CD4-positive, CD25-positive, alpha-beta regulatory T cell (primary cell): ENCODE measurements around the gene ATG10. TPM values are rescaled to one million over a fixed set of nuclear protein-coding genes. Genes with fewer than 3 reads are reported as not detected.

Experiments
- ATAC-seq, 2 donors: fragments of 150-1000 bp; cut with Tn5 transposase; one replicate each; pipeline ENCODE4 v1.10.0; 2021; ENCODE audit warnings: low read depth in 2 of 2, moderate number of reproducible peaks in 2 of 2, moderate library complexity in 1 of 2
- DNase-seq, 3 donors: peaks; one replicate each; pipeline versions ENCODE4 v3.0.0 to v3.0.0-alpha.2; 2012 to 2022; ENCODE audit warnings: mixed read lengths in 1 of 3
- H3K27ac ChIP-seq: one replicate; pipeline ENCODE4 v1.7.0; 2013; ENCODE audit warnings: mild to moderate bottlenecking, low read length; ENCODE audit not compliant: insufficient read depth, poor library complexity, severe bottlenecking
- H3K27me3 ChIP-seq: one replicate; pipeline ENCODE4 v1.7.0; 2013; ENCODE audit warnings: low read length; ENCODE audit not compliant: control insufficient read depth, insufficient read depth
- H3K36me3 ChIP-seq: one replicate; pipeline ENCODE4 v1.7.0; 2013; ENCODE audit warnings: mild to moderate bottlenecking, low read length, moderate library complexity; ENCODE audit not compliant: control insufficient read depth, insufficient read depth
- H3K4me1 ChIP-seq: 2 replicates; pipeline ENCODE4 v1.7.0; 2013; ENCODE audit warnings: mild to moderate bottlenecking, low read length; ENCODE audit not compliant: insufficient read depth, control insufficient read depth, poor library complexity, severe bottlenecking
- H3K4me3 ChIP-seq: one replicate; pipeline ENCODE4 v1.7.0; 2013; ENCODE audit warnings: low read depth, mild to moderate bottlenecking, low read length, moderate library complexity
- H3K9me3 ChIP-seq, 2 experiments: 1 replicate in 1 of 2; 2 replicates in 1 of 2; pipeline ENCODE4 v1.7.0; 2013; ENCODE audit warnings: low read length in 2 of 2, mild to moderate bottlenecking in 1 of 2, moderate library complexity in 1 of 2; ENCODE audit not compliant: control insufficient read depth in 2 of 2
- H3K27ac Mint-ChIP-seq, 3 donors: one replicate each; pipeline ENCODE4 v1.8.0; 2020 to 2022; ENCODE audit warnings: mild to moderate bottlenecking in 3 of 3, mixed read lengths in 3 of 3, moderate library complexity in 2 of 3
- H3K27me3 Mint-ChIP-seq: one replicate; pipeline ENCODE4 v1.8.0; 2022; ENCODE audit warnings: mild to moderate bottlenecking, mixed read lengths
- H3K36me3 Mint-ChIP-seq: one replicate; pipeline ENCODE4 v1.8.0; 2020; ENCODE audit warnings: mixed read lengths
- H3K4me1 Mint-ChIP-seq, 4 donors: one replicate each; pipeline ENCODE4 v1.8.0; 2020 to 2022; ENCODE audit warnings: mixed read lengths in 4 of 4, mild to moderate bottlenecking in 1 of 4
- H3K4me3 Mint-ChIP-seq, 4 donors: one replicate each; pipeline ENCODE4 v1.8.0; 2020 to 2022; ENCODE audit warnings: mild to moderate bottlenecking in 4 of 4, mixed read lengths in 4 of 4, moderate library complexity in 3 of 4
- H3K9me3 Mint-ChIP-seq, 7 donors: one replicate each; pipeline ENCODE4 v1.8.0; 2020 to 2022; ENCODE audit warnings: mixed read lengths in 7 of 7, mild to moderate bottlenecking in 3 of 7, moderate library complexity in 2 of 7
- polyA plus RNA-seq, 4 donors: library from polyadenylated mRNA; unstranded; fragments of 300-500 nt; fragmentation: Illumina TruSeq; gene quantifications; one replicate each; pipeline ENCODE4 v1.2.3, GENCODE V29; 2021
- total RNA-seq: library from RNA; stranded (reverse); gene quantifications from one replicate; pipeline ENCODE4 v1.2.3, GENCODE V29; 2022

ATG10 gene
- total and polyA plus RNA-seq, 5 donors from 2014 or later = 7.5 to 13.2 (median 9.3) TPM

DNA sequence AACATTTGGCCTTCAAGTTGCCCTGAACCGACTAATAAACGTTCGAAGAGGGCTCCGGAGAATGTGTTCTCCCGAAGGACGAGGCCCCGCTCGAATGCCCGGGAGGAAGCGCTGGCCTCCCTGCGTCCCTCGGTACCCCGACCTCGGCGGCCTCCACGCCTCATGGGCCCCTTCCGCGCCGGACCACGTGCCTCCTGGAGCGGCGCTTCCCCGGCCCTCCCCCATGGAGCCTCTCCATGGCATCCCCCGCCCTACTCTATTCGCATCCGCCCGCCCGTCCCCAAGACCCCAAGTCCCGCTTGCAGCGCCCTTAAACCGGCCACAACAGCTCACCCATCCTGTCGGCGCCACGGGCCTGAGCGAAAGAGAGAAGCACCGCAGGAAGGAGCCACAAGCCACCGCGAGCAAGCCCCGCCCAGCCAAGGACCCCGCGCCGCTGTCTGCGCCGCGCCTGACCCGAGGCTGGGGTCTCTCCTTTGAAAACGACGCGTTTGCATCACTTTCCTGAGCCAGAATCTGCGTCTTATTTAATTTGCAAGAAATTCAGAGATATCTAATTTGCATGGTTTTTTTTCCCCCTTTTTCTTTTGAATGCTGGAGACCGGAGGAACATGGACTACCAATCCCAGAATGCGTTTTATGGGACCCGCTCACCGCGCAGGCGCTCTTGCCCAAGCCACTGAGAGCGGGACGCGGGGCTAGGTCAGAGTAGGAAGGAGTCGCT lies 306.3 kb downstream of the ATG10 start, which contains the start of gene RPS23:
Gene RPS23 (minus strand): TSS at position 368 of the 724 bp plus-strand sequence. CDS start 31 bp downstream, at position 337.
- Histone ChIP-seq H3K9me3 (no peaks in the 10 kb centered on the region), H3K4me1 (peaks cover 30% of the 10 kb centered on the region), H3K27me3 (no peaks in the 10 kb centered on the region), H3K36me3 (peaks cover 25% of the 10 kb centered on the region), H3K27ac (peak within 1 kb of the TSS; percentile 74), H3K4me3 (peak within 1 kb of the TSS; percentile 95)
- H3K27ac Mint-ChIP-seq = peak within 1 kb of the TSS; percentile 97 to 100 (median 98)
- H3K27me3 Mint-ChIP-seq = no peaks in the 10 kb centered on the region
- DNase-seq (peak; percentile 79 to 93 (median 88)), ATAC-seq (peak; percentile 92 to 94)
- H3K9me3 Mint-ChIP-seq = no peaks in the 10 kb centered on the region
- H3K4me3 Mint-ChIP-seq = peak within 1 kb of the TSS; percentile 91 to 100 (median 94)
- peaks cover 14 to 45% (median 25%) of the 10 kb centered on the region in 4 donors for H3K4me1 Mint-ChIP-seq
- H3K36me3 Mint-ChIP-seq = peaks cover 21% of the 10 kb centered on the region

DNA sequence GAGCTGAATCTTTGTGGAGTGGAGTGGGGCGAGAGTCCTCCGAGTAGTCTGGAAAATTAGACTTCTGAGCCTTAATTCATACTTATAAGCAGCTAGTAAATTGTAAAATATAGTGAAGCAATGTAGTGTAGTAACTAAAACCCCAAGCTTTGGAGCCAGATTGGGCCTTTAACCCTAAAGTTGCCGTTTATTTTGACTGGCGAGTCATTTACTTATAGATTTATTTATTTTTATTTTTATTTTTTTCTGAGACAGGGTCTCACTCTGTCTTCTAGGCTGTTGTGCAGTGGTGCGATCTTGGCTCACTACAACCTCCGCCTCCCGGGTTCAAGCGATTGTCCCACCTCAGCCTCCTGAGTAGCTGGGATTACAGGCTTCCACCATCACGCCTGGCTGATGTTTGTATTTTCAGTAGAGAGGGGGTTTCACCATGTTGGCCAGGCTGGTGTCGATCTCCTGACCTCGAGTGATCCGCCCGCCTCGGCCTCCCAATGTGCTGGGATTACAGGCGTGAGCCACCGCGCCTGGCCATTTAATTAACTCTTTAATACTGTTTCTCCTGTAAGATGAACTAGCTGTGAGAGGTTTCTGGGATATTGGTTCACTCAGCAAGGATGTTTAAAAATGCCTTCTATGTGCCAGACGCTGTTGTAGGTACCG lies 307.0 kb downstream of the ATG10 start:
- Mint-ChIP-seq H3K4me3 (peak overlapping the region; percentile 91 to 100 (median 94)), H3K27me3 (no peaks in the 10 kb centered on the region), H3K9me3 (no peaks in the 10 kb centered on the region), H3K27ac (peak overlapping the region; percentile 97 to 100 (median 98)), H3K4me1 (peaks cover 14 to 45% (median 25%) of the 10 kb centered on the region in 4 donors), H3K36me3 (peaks cover 18% of the 10 kb centered on the region)
- H3K4me1 ChIP-seq = peaks cover 30% of the 10 kb centered on the region
- DNase-seq (no peak), ATAC-seq (no peak)
- H3K27me3 ChIP-seq = no peaks in the 10 kb centered on the region
- no peaks in the 10 kb centered on the region for H3K9me3 ChIP-seq
- H3K27ac ChIP-seq = peak overlapping the region; percentile 74
- peak overlapping the region; percentile 92 for H3K4me3 ChIP-seq
- H3K36me3 ChIP-seq = peaks cover 21% of the 10 kb centered on the region

DNA sequence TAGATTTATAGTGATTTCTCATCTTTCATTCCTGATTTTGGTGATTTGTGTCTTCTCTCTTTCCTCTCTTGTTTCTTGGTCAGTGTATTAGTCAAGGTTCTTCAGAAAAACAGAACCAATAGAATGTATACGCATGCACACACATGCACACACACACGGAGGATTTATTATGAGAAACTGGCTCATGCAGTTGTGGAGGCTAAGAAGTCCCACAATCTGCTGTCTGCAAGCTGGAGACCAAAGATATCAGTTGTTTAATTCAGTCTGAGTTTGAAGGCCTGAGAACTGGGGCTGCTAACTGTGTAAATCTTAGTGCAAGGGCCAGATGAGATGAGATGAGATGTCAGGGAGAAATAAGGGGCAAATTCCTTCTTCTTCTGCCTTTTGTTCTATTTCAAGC lies 312.1 kb downstream of the ATG10 start:
- H3K27me3 Mint-ChIP-seq = no peaks in the 10 kb centered on the region
- Histone ChIP-seq H3K4me1 (peaks cover 5% of the 10 kb centered on the region), H3K9me3 (no peaks in the 10 kb centered on the region), H3K27me3 (no peaks in the 10 kb centered on the region), H3K27ac (no peak overlapping the region), H3K4me3 (no peak overlapping the region), H3K36me3 (no peaks in the 10 kb centered on the region)
- H3K27ac Mint-ChIP-seq = no peak overlapping the region
- no peak for ATAC-seq
- peaks cover 0 to 16% (median 5%) of the 10 kb centered on the region in 4 donors for H3K4me1 Mint-ChIP-seq
- H3K4me3 Mint-ChIP-seq = no peak overlapping the region
- H3K36me3 Mint-ChIP-seq = peaks cover 7% of the 10 kb centered on the region
- no peak for DNase-seq
- no peaks in the 10 kb centered on the region for H3K9me3 Mint-ChIP-seq

DNA sequence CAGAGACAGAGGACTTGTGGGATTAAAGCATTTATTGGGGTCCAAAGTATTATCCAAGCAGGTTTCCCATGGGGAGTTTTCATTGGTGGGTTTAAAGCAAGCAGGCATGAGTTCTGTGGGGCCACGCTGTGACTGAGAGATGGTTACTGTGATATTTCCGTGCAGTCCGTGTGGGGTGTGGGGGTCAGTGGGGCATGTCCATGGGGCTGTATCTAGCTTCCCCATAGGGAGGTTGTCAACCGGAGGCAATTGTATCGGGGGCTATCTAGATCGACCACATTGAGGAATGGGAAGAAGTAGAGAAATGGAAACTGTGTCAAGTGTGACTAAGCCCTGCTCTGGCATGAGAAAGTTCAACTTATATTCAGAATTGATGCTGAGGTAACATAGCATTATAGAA lies 313.4 kb downstream of the ATG10 start:
- no peak overlapping the region for H3K4me3 Mint-ChIP-seq

DNA sequence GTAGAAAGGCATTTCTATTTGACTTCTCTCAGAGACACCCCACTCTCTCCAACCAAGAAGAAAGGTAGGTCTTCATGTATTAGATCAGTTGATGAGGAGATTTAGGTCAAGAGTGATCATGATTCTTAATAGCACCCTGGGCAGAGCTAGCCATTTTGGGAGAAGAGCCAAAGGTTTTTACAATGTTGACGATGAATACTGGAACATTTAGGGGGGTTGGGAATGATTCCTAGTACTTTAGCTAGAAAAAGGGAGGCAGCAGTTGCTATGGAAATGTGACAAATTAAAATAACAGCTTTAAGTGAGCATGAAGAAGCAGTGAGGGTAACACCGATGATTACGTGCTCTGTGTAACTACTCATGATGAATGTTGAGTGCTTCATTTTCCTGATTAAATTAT lies 315.8 kb downstream of the ATG10 start:
- Mint-ChIP-seq H3K9me3 (no peaks in the 10 kb centered on the region), H3K27me3 (no peaks in the 10 kb centered on the region), H3K4me3 (no peak overlapping the region), H3K27ac (no peak overlapping the region), H3K36me3 (peaks cover 7% of the 10 kb centered on the region), H3K4me1 (peaks cover 0 to 2% (median under 1%) of the 10 kb centered on the region in 4 donors)
- Histone ChIP-seq H3K4me1 (no peaks in the 10 kb centered on the region), H3K4me3 (no peak overlapping the region), H3K27ac (no peak overlapping the region), H3K36me3 (no peaks in the 10 kb centered on the region), H3K9me3 (no peaks in the 10 kb centered on the region), H3K27me3 (no peaks in the 10 kb centered on the region)
- DNase-seq (no peak), ATAC-seq (no peak)

More for the DNA sequence above, 313.4 kb downstream of the ATG10 start:
- Histone ChIP-seq H3K36me3 (no peaks in the 10 kb centered on the region), H3K27me3 (no peaks in the 10 kb centered on the region), H3K9me3 (no peaks in the 10 kb centered on the region), H3K27ac (no peak overlapping the region), H3K4me1 (no peaks in the 10 kb centered on the region), H3K4me3 (no peak overlapping the region)
- H3K9me3 Mint-ChIP-seq = no peaks in the 10 kb centered on the region
- DNase-seq (no peak), ATAC-seq (no peak)
- peaks cover 0 to 10% (median 3%) of the 10 kb centered on the region in 4 donors for H3K4me1 Mint-ChIP-seq
- H3K27ac Mint-ChIP-seq = no peak overlapping the region
- H3K27me3 Mint-ChIP-seq = no peaks in the 10 kb centered on the region
- peaks cover 7% of the 10 kb centered on the region for H3K36me3 Mint-ChIP-seq

DNA sequence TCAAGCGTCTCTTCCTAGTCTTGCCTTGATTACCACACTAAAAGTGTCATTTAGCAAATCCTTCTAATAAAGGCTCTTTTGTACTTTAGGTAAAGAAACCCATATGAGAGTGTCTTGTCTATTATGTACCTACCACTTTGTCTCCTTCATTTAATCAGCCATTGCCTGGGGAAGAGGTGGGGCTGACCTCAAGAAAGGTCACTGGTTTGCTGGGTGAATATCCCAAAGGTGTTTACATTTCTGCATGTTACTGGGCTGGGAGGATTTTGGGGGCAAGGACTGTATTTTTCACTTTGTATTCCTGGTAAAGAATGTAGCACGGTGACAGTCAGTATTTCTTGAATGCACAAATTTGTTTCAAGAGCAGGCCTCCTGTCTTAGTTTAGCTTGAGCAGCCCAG lies 318.2 kb downstream of the ATG10 start:
- no peaks in the 10 kb centered on the region for H3K4me1 ChIP-seq
- H3K27me3 Mint-ChIP-seq = no peaks in the 10 kb centered on the region
- H3K27me3 ChIP-seq = no peaks in the 10 kb centered on the region
- no peaks in the 10 kb centered on the region for H3K36me3 ChIP-seq
- no peak for ATAC-seq
- H3K9me3 ChIP-seq = no peaks in the 10 kb centered on the region
- peaks cover 3% of the 10 kb centered on the region for H3K36me3 Mint-ChIP-seq
- no peak for DNase-seq
- H3K27ac Mint-ChIP-seq = peak overlapping the region in 1 of 3 donors; percentile 33
- no peak overlapping the region for H3K4me3 Mint-ChIP-seq
- H3K27ac ChIP-seq = no peak overlapping the region
- H3K9me3 Mint-ChIP-seq = no peaks in the 10 kb centered on the region
- peaks cover 0 to 2% (median under 1%) of the 10 kb centered on the region in 4 donors for H3K4me1 Mint-ChIP-seq
- H3K4me3 ChIP-seq = no peak overlapping the region

DNA sequence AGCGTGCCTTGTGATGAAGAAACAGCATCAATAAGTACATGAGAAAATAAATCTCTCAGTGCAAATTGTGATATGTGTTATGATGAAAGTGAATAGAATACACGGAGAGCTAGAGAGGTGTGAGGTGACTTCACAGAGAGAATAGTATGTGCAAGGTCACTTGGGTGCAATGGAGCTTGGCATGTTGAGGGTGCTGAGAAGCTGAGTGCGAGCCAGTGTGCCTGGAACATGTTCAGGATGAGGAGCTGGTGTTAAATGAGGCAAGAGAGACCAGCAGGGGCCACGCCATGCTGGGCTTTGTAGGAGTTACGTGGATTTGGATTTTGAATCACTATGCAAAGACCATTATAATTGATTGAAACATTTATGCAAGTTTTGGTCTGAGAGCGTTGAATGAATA lies 319.1 kb downstream of the ATG10 start:
- no peaks in the 10 kb centered on the region for H3K4me1 Mint-ChIP-seq
- H3K27ac Mint-ChIP-seq = no peak overlapping the region
- H3K27me3 ChIP-seq = no peaks in the 10 kb centered on the region
- no peak overlapping the region for H3K27ac ChIP-seq
- no peak for DNase-seq
- no peaks in the 10 kb centered on the region for H3K36me3 Mint-ChIP-seq
- no peak for ATAC-seq
- H3K4me3 ChIP-seq = no peak overlapping the region
- H3K36me3 ChIP-seq = no peaks in the 10 kb centered on the region
- H3K27me3 Mint-ChIP-seq = no peaks in the 10 kb centered on the region
- H3K9me3 Mint-ChIP-seq = no peaks in the 10 kb centered on the region
- H3K9me3 ChIP-seq = no peaks in the 10 kb centered on the region
- H3K4me3 Mint-ChIP-seq = no peak overlapping the region
- no peaks in the 10 kb centered on the region for H3K4me1 ChIP-seq
